ENCODE results near the gene COL21A1.

GRCh38 chr6:56230976-56231566 is 16.3 kb downstream of the COL21A1 start:
- TF ChIP-seq ZNF629 (tag by site-specific recombination; IDR thresholded peaks at IDR 0.05) (no peak), ZNF366 (tag by site-specific recombination; conservative IDR thresholded peaks at IDR 0.05) (no peak), KLF17 (tag by site-specific recombination; IDR thresholded peaks at IDR 0.05) (no peak), ZNF658 (tag by site-specific recombination; IDR thresholded peaks at IDR 0.05) (no peak), ZNF292 (tag by site-specific recombination; IDR thresholded peaks at IDR 0.05; ENCODE audit: borderline replicate concordance, low read depth) (no peak), ZNF311 (tag by site-specific recombination; IDR thresholded peaks at IDR 0.05; ENCODE audit: borderline replicate concordance) (no peak), SP2 (tag by site-specific recombination; IDR thresholded peaks at IDR 0.05) (no peak)
- TF ChIP-seq, protein P1, sequence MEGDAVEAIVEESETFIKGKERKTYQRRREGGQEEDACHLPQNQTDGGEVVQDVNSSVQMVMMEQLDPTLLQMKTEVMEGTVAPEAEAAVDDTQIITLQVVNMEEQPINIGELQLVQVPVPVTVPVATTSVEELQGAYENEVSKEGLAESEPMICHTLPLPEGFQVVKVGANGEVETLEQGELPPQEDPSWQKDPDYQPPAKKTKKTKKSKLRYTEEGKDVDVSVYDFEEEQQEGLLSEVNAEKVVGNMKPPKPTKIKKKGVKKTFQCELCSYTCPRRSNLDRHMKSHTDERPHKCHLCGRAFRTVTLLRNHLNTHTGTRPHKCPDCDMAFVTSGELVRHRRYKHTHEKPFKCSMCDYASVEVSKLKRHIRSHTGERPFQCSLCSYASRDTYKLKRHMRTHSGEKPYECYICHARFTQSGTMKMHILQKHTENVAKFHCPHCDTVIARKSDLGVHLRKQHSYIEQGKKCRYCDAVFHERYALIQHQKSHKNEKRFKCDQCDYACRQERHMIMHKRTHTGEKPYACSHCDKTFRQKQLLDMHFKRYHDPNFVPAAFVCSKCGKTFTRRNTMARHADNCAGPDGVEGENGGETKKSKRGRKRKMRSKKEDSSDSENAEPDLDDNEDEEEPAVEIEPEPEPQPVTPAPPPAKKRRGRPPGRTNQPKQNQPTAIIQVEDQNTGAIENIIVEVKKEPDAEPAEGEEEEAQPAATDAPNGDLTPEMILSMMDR (tag by site-specific recombination; IDR thresholded peaks at IDR 0.05), result no peak
- TF ChIP-seq, protein P2, sequence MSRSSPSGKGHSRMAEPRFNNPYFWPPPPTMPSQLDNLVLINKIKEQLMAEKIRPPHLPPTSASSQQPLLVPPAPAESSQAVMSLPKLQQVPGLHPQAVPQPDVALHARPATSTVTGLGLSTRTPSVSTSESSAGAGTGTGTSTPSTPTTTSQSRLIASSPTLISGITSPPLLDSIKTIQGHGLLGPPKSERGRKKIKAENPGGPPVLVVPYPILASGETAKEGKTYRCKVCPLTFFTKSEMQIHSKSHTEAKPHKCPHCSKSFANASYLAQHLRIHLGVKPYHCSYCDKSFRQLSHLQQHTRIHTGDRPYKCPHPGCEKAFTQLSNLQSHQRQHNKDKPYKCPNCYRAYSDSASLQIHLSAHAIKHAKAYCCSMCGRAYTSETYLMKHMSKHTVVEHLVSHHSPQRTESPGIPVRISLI (tag by site-specific recombination; IDR thresholded peaks at IDR 0.05), result no peak
- TF ChIP-seq, protein P3, sequence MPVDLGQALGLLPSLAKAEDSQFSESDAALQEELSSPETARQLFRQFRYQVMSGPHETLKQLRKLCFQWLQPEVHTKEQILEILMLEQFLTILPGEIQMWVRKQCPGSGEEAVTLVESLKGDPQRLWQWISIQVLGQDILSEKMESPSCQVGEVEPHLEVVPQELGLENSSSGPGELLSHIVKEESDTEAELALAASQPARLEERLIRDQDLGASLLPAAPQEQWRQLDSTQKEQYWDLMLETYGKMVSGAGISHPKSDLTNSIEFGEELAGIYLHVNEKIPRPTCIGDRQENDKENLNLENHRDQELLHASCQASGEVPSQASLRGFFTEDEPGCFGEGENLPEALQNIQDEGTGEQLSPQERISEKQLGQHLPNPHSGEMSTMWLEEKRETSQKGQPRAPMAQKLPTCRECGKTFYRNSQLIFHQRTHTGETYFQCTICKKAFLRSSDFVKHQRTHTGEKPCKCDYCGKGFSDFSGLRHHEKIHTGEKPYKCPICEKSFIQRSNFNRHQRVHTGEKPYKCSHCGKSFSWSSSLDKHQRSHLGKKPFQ (tag by site-specific recombination; IDR thresholded peaks at IDR 0.05), result no peak

Measured in HEK293 (cell line).